Measurements from ENCODE around the gene TNNC1.

TNNC1 gene

GRCh38 chr3:52483577-52484381 lies 29.9 kb upstream of the TNNC1 start:
- DNase-seq (ENCODE audit: low spot score), result no peak

- no peak for DNase-seq (ENCODE audit: low spot score)
These were observed 29.2 kb upstream of the TNNC1 start for GRCh38 chr3:52483081-52483480.

GRCh38 chr3:52481819-52482521 lies 28.1 kb upstream of the TNNC1 start:
- DNase-seq (ENCODE audit: low spot score), result no peak

- DNase-seq (ENCODE audit: low spot score), result no peak
These were observed 27.2 kb upstream of the TNNC1 start for GRCh38 chr3:52480768-52481715.

GRCh38 chr3:52479877-52480575 lies 26.2 kb upstream of the TNNC1 start:
- no peak for DNase-seq (ENCODE audit: low spot score)

GRCh38 chr3:52479037-52479876 lies 25.4 kb upstream of the TNNC1 start:
- no peak for DNase-seq (ENCODE audit: low spot score)

- no peak for DNase-seq (ENCODE audit: low spot score)
These were observed 23.9 kb upstream of the TNNC1 start for GRCh38 chr3:52477796-52478095.

GRCh38 chr3:52477076-52477795 lies 23.4 kb upstream of the TNNC1 start:
- no peak for DNase-seq (ENCODE audit: low spot score)

- no peak for DNase-seq (ENCODE audit: low spot score)
These were observed 19.2 kb upstream of the TNNC1 start for GRCh38 chr3:52473026-52473425.

- DNase-seq (ENCODE audit: low spot score), result no peak
These were observed 18.6 kb upstream of the TNNC1 start for GRCh38 chr3:52472239-52473000.

- DNase-seq (ENCODE audit: low spot score), result peak; percentile 22
These were observed 17.8 kb upstream of the TNNC1 start for GRCh38 chr3:52471371-52472238.

- no peak for DNase-seq (ENCODE audit: low spot score)
These were observed 17.1 kb upstream of the TNNC1 start for GRCh38 chr3:52470920-52471319.

GRCh38 chr3:52469001-52469400 lies 15.2 kb upstream of the TNNC1 start:
- DNase-seq (ENCODE audit: low spot score), result no peak

- no peak for DNase-seq (ENCODE audit: low spot score)
These were observed 14.5 kb upstream of the TNNC1 start for GRCh38 chr3:52468336-52468735.

- DNase-seq (ENCODE audit: low spot score), result no peak
These were observed 9.6 kb upstream of the TNNC1 start for GRCh38 chr3:52463416-52463815.

- no peak for DNase-seq (ENCODE audit: low spot score)
These were observed 8.0 kb upstream of the TNNC1 start for GRCh38 chr3:52461874-52462273.

GRCh38 chr3:52458770-52459545 lies 5.1 kb upstream of the TNNC1 start:
- no peak for DNase-seq (ENCODE audit: low spot score)
